ENCODE measurements around the gene CBFA2T3.

DNA sequence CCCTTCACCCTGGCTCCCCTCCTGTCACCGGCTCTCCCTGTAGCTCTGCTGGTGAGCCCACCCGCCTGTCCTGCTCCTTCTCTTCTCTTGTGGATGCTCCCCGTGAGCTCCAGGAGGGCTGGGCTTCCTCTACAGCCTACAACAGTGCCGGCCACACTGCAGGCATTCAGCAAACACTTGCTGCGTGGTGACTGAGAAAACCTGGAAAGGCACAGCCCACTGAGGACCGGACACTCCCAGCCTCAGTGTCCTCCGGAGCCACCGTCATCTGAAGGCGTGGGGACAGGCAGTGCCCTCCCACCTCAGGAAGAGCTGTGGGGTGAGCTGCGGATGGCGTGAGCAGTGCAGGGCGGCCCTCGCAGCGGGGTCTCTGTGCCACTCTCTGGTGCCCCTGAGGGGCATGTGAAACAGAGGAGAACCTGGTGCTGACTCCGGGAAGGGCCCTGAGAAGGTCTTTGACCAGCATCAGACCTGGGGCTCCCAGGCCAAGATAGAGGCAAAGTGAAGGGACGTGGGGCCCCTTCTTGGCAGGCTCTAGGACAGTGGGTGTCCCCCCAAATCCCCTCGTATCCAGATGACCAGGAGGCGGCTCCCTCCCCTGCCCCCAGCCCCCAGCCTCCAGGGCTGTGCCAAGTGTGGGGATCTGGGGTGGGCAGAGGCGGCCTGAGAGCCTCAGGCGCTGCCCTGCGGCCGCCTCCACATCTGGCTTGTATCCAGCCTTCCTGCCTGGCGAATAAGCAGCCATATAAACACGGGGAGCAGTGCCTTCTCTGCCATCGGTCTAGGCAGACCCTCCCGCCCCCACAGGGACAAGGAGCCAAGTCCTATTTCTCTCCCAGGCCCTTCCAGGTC, 66.5 kb downstream of the CBFA2T3 start:
- TF ChIP-seq, protein P1, sequence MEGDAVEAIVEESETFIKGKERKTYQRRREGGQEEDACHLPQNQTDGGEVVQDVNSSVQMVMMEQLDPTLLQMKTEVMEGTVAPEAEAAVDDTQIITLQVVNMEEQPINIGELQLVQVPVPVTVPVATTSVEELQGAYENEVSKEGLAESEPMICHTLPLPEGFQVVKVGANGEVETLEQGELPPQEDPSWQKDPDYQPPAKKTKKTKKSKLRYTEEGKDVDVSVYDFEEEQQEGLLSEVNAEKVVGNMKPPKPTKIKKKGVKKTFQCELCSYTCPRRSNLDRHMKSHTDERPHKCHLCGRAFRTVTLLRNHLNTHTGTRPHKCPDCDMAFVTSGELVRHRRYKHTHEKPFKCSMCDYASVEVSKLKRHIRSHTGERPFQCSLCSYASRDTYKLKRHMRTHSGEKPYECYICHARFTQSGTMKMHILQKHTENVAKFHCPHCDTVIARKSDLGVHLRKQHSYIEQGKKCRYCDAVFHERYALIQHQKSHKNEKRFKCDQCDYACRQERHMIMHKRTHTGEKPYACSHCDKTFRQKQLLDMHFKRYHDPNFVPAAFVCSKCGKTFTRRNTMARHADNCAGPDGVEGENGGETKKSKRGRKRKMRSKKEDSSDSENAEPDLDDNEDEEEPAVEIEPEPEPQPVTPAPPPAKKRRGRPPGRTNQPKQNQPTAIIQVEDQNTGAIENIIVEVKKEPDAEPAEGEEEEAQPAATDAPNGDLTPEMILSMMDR (IDR thresholded peaks at IDR 0.05 in 4 of 5, conservative IDR thresholded peaks at IDR 0.05 in 1 of 5): no peak
- no peak for TF ChIP-seq POLR2A (IDR thresholded peaks at IDR 0.05)
